CD8-positive, alpha-beta memory T cell (primary cell): ENCODE results near the gene KCTD5. TPM values are rescaled to one million over a fixed set of nuclear protein-coding genes. Genes with fewer than 3 reads are reported as not detected.
"Not testable (repeated sequence)": the region's sequence is repeated elsewhere in the genome, so short reads cannot be mapped to it uniquely, and the experiment has no call there.

ENCODE experiments used
- CTCF ChIA-PET: fragments of 350-600 bp; sonication (Branson Sonifier 250); formaldehyde crosslinking; loops from one replicate; lab custom pipeline; 2021; ENCODE audit warnings: antibody characterized with exemption; lab: Charles Lee
- POLR2A ChIA-PET: fragments of 350-600 bp; sonication (Branson Sonifier 250); formaldehyde crosslinking; loops from one replicate; lab custom pipeline; 2021; ENCODE audit warnings: antibody characterized with exemption; lab: Charles Lee
- DNase-seq, 5 donors: peaks; one replicate each; pipeline versions ENCODE4 v3.0.0 to v3.0.0-alpha.2; 2020 to 2022; ENCODE audit warnings: mixed read lengths in 1 of 5
- H3K27ac ChIP-seq: one replicate; pipeline ENCODE4 v1.7.0; 2013; ENCODE audit warnings: low read depth, mild to moderate bottlenecking, low read length, moderate library complexity
- H3K27me3 ChIP-seq: 2 replicates; pipeline ENCODE4 v1.7.0; 2013; ENCODE audit warnings: low read length, mild to moderate bottlenecking; ENCODE audit not compliant: insufficient read depth, poor library complexity, severe bottlenecking
- H3K36me3 ChIP-seq: 2 replicates; pipeline ENCODE4 v1.7.0; 2013; ENCODE audit warnings: mild to moderate bottlenecking, low read length, moderate library complexity; ENCODE audit not compliant: insufficient read depth
- H3K4me1 ChIP-seq: 2 replicates; pipeline ENCODE4 v1.7.0; 2013; ENCODE audit warnings: mild to moderate bottlenecking, low read length, moderate library complexity; ENCODE audit not compliant: insufficient read depth
- H3K4me3 ChIP-seq: 2 replicates; pipeline ENCODE4 v1.7.0; 2013; ENCODE audit warnings: mild to moderate bottlenecking, low read length
- H3K9me3 ChIP-seq: 2 replicates; pipeline ENCODE4 v1.7.0; 2013; ENCODE audit warnings: mild to moderate bottlenecking, low read length
- H3K27ac Mint-ChIP-seq, 8 donors: one replicate each; pipeline ENCODE4 v1.8.0; 2020 to 2021; ENCODE audit warnings: mixed read lengths in 8 of 8, mild to moderate bottlenecking in 6 of 8, inconsistent platforms in 3 of 8, moderate library complexity in 3 of 8
- H3K27me3 Mint-ChIP-seq, 2 donors: one replicate each; pipeline ENCODE4 v1.8.0; 2020 to 2021; ENCODE audit warnings: mixed read lengths in 2 of 2, mild to moderate bottlenecking in 1 of 2, moderate library complexity in 1 of 2
- H3K36me3 Mint-ChIP-seq, 3 donors: one replicate each; pipeline ENCODE4 v1.8.0; 2020 to 2021; ENCODE audit warnings: mixed read lengths in 3 of 3, inconsistent platforms in 1 of 3, mild to moderate bottlenecking in 1 of 3
- H3K4me1 Mint-ChIP-seq, 3 donors: one replicate each; pipeline ENCODE4 v1.8.0; 2020 to 2021; ENCODE audit warnings: mixed read lengths in 3 of 3, inconsistent platforms in 1 of 3, mild to moderate bottlenecking in 1 of 3
- H3K4me3 Mint-ChIP-seq, 7 donors: one replicate each; pipeline ENCODE4 v1.8.0; 2020 to 2021; ENCODE audit warnings: mixed read lengths in 7 of 7, mild to moderate bottlenecking in 6 of 7, moderate library complexity in 4 of 7, inconsistent platforms in 2 of 7
- H3K9me3 Mint-ChIP-seq, 5 donors: one replicate each; pipeline ENCODE4 v1.8.0; 2020 to 2022; ENCODE audit warnings: mixed read lengths in 5 of 5, mild to moderate bottlenecking in 3 of 5, moderate library complexity in 2 of 5, inconsistent platforms in 1 of 5
- polyA plus RNA-seq: library from polyadenylated mRNA; unstranded; fragments of 300-500 nt; fragmentation: Illumina TruSeq; gene quantifications from one replicate; pipeline ENCODE4 v1.2.3, GENCODE V29; 2021
- total RNA-seq, 2 experiments: library from RNA; stranded (reverse); gene quantifications; one replicate each; pipeline ENCODE4 v1.2.3, GENCODE V29; 2021

Gene KCTD5
- total and polyA plus RNA-seq, 3 experiments from 2014 or later: 21.2 to 50.5 (median 49.7) TPM

DNA sequence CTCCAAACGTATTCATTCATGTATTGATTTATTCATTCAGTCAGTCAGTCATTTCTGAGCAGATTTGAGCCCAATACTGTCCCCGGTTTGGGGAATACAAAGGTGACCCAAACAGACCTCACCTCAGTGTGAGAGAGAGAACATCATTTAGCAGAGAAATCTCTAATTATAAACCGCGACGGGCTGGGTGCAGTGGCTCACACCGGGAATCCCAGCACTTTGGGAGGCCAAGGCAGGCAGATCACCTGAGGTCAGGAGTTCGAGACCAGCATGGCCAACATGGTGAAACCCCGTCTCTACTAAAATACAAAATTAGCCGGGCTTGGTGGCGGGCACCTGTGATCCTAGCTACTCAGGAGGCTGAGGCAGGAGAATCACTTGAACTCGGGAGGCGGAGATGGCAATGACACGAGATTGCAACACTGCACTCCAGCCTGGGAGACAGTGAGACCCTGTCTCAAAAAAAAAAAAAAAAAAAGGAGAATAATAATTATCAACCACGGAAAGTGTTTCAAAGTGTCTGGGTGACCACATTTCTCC is 39.4 kb downstream of the KCTD5 start:
- H3K9me3 Mint-ChIP-seq, H3K36me3 ChIP-seq, H3K27me3 ChIP-seq, DNase-seq, POLR2A ChIA-PET, H3K9me3 ChIP-seq, H3K36me3 Mint-ChIP-seq, H3K4me1 ChIP-seq, H3K4me3 ChIP-seq, CTCF ChIA-PET, H3K4me1 Mint-ChIP-seq: not testable (repeated sequence)
- peak overlapping the region; percentile 38 for H3K27ac ChIP-seq
- Mint-ChIP-seq H3K27ac (peak overlapping the region in 4 of 8 donors; percentile 12 to 89 (median 67)), H3K27me3 (peaks cover 2 to 13% of the 10 kb centered on the region in 2 donors), H3K4me3 (peak overlapping the region; percentile 55 to 80 (median 68))

DNA sequence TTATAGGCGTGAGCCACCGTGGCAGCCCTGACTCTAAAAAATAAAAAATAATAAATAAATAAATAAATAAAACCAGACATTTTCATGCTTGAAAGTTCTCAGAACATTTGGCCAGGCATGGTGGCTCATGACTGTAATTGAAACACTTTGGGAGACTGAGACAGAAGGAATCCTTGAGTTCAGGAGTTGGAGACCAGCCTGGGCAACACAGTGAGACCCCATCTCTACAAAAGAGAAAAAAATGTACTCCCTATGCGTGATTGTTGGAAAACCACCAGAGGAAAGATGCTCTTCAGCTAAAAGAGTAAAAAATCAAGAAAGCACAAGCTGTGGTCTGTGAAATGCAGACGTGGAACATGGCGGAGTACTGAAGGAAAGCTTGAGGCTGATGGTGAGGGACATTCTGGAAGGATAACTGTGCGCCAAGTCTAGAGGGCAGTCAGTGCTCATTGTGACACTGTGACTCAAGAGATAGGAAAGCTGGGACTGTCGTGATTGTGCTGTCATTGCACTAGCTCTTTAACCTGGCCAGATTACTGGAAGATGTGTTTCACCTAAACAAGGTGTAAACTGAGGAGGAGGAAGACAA is 41.9 kb downstream of the KCTD5 start:
- CTCF ChIA-PET: interaction anchor here (1.1 kb wide), 1 partner anchor 15 kb away, joined by 3 read pairs; no protein-coding TSS in a partner anchor
- Mint-ChIP-seq H3K27me3 (peaks cover 2 to 13% of the 10 kb centered on the region in 2 donors), H3K9me3 (no peaks in the 10 kb centered on the region), H3K4me3 (no peak overlapping the region), H3K27ac (no peak overlapping the region), H3K36me3 (no peaks in the 10 kb centered on the region), H3K4me1 (no peaks in the 10 kb centered on the region)
- POLR2A ChIA-PET: no interaction called here
- Histone ChIP-seq H3K4me1 (peaks cover 4% of the 10 kb centered on the region), H3K9me3 (no peaks in the 10 kb centered on the region), H3K27me3 (no peaks in the 10 kb centered on the region), H3K4me3 (no peak overlapping the region), H3K36me3 (no peaks in the 10 kb centered on the region), H3K27ac (no peak overlapping the region)
- no peak for DNase-seq

DNA sequence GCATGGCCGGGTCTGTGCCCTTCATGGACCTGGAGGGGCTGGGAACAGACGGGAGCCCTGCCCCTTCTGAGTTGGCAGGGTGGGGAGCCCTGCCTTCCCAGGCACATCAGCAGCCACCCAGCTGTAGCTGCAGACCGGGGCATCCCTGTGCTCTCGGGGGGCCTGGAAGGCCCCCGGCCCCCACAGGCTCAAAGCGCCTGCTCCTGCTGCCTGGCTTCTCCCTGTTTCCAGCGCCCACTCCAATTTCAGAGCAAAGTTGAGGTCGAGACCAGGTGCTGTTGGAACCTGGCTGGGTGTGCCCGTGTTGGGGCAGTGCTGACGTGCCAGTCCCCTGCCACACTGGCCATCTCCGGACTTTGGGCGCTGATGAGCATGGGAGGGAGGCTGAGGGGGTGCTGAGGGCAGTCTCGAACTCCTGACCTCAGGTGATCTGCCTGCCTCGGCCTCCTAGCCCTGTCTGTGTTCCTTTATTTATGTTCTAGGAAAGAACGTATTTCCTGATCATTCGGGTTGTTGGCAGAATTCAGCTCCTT is 42.6 kb downstream of the KCTD5 start:
- CTCF ChIA-PET: interaction anchor here (1.1 kb wide), 1 partner anchor 16 kb away, joined by 3 read pairs; no protein-coding TSS in a partner anchor

GRCh38 chr16:2726923-2727322 is 44.6 kb downstream of the KCTD5 start:
- CTCF ChIA-PET: no interaction called here
- POLR2A ChIA-PET: no interaction called here
- Mint-ChIP-seq H3K27ac (peak overlapping the region in 2 of 8 donors; percentile 22 to 30), H3K27me3 (peaks cover 2 to 13% of the 10 kb centered on the region in 2 donors), H3K36me3 (no peaks in the 10 kb centered on the region), H3K4me1 (no peaks in the 10 kb centered on the region), H3K9me3 (no peaks in the 10 kb centered on the region), H3K4me3 (peak overlapping the region in 1 of 7 donors; percentile 32)
- Histone ChIP-seq H3K4me3 (no peak overlapping the region), H3K4me1 (no peaks in the 10 kb centered on the region), H3K27me3 (no peaks in the 10 kb centered on the region), H3K9me3 (no peaks in the 10 kb centered on the region), H3K36me3 (no peaks in the 10 kb centered on the region), H3K27ac (no peak overlapping the region)
- no peak for DNase-seq

More for the DNA sequence above, 42.6 kb downstream of the KCTD5 start:
- no peaks in the 10 kb centered on the region for H3K9me3 Mint-ChIP-seq
- POLR2A ChIA-PET: no interaction called here
- no peaks in the 10 kb centered on the region for H3K4me1 Mint-ChIP-seq
- H3K27ac Mint-ChIP-seq: peak overlapping the region in 1 of 8 donors; percentile 40
- no peaks in the 10 kb centered on the region for H3K27me3 ChIP-seq
- DNase-seq: no peak
- no peaks in the 10 kb centered on the region for H3K36me3 ChIP-seq
- peaks cover 4% of the 10 kb centered on the region for H3K4me1 ChIP-seq
- H3K36me3 Mint-ChIP-seq: no peaks in the 10 kb centered on the region
- no peaks in the 10 kb centered on the region for H3K9me3 ChIP-seq
- H3K27ac ChIP-seq: no peak overlapping the region
- peak overlapping the region in 1 of 7 donors; percentile 50 for H3K4me3 Mint-ChIP-seq
- no peak overlapping the region for H3K4me3 ChIP-seq
- peaks cover 2 to 13% of the 10 kb centered on the region in 2 donors for H3K27me3 Mint-ChIP-seq

GRCh38 chr16:2728034-2728433 is 45.7 kb downstream of the KCTD5 start:
- Histone ChIP-seq H3K9me3 (no peaks in the 10 kb centered on the region), H3K4me3 (no peak overlapping the region), H3K36me3 (no peaks in the 10 kb centered on the region), H3K27me3 (no peaks in the 10 kb centered on the region), H3K27ac (no peak overlapping the region), H3K4me1 (no peaks in the 10 kb centered on the region)
- POLR2A ChIA-PET: no interaction called here
- CTCF ChIA-PET: no interaction called here
- Mint-ChIP-seq H3K27ac (peak overlapping the region in 1 of 8 donors; percentile 65), H3K4me1 (no peaks in the 10 kb centered on the region), H3K9me3 (no peaks in the 10 kb centered on the region), H3K36me3 (no peaks in the 10 kb centered on the region), H3K27me3 (peaks cover 2 to 13% of the 10 kb centered on the region in 2 donors), H3K4me3 (no peak overlapping the region)
- DNase-seq: no peak

DNA sequence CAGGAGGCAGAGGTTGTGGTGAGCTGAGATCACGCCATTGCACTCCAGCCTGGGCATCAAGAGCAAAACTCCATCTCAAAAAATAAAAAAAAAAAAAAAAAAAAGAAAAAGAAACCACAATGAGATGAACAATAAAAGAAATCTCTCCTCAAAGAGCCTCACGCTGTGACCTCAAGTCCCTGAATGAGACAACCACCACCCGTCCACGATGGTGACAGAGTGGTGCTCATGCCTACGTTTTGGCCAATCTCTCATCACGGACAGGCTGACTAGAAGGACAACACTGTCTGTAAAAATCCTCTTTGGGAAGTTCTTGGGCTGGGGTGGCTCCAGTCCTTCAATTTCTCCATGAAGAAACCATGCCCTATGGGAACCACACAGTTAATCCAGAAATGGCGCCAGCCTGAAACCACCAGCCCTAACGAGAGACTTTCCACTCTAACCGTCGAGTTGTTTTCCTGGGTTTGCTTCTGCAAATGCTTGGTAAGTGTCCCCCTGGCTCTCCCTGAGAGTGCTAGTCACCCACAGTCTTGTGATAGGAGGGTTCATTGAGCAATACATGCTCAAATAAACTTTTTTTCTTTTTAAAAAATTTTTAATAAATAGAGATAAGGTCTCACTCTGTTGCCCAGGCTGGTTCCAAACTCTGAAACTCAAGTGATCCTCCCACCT is 52.7 kb downstream of the KCTD5 start:
- H3K27me3 ChIP-seq: no peaks in the 10 kb centered on the region
- peak overlapping the region in 1 of 8 donors; percentile 50 for H3K27ac Mint-ChIP-seq

DNA sequence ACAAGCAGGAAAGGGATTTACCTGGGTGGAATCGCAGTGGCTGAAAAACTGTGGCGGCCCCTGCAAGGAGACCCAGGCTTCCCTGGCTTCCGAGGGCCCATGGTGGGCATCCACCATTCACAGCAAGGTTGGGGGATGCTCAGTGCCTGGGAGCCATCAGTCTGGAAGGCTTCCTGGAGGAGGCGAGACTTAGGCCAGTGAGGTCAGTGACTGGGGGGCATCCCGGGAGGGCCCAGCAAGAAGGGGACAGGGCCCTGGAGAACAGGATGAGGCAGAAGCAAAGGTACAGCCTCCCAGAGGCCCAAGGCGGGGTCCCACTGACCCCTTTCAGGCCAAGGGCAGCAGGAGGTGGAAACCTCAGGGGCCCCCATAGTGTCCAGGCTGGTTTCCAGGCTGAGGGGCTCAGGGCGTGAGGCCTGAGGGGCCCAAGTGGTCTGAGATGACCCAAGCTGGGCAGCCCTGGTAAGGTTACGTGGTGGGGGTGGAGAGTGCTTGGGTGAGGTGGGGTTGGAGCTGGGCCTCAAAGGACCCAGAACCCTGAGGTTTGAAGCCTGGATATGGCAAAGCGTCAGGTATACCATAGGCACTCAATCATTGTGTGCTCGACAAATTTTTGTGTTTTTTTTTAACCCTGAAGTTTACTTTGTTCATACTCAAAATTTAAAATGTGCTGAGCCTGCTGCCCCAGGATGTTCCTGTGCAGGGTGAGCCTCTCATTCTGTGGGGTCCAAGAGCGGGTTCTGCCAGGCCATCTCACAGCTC is 54.3 kb downstream of the KCTD5 start:
- ChIA-PET POLR2A (interaction anchor here (0.6 kb wide), 1 partner anchor 11 kb away, joined by 4 read pairs; no protein-coding TSS in a partner anchor), CTCF (no interaction called here)
- H3K9me3 ChIP-seq: no peaks in the 10 kb centered on the region
- H3K27me3 Mint-ChIP-seq: peaks cover 6 to 8% of the 10 kb centered on the region in 2 donors
- no peaks in the 10 kb centered on the region for H3K36me3 Mint-ChIP-seq
- no peak for DNase-seq
- no peaks in the 10 kb centered on the region for H3K4me1 ChIP-seq
- H3K27ac Mint-ChIP-seq: no peak overlapping the region
- no peaks in the 10 kb centered on the region for H3K9me3 Mint-ChIP-seq
- H3K27me3 ChIP-seq: no peaks in the 10 kb centered on the region
- no peaks in the 10 kb centered on the region for H3K36me3 ChIP-seq
- H3K27ac ChIP-seq: no peak overlapping the region
- H3K4me1 Mint-ChIP-seq: no peaks in the 10 kb centered on the region
- H3K4me3 ChIP-seq: no peak overlapping the region
- no peak overlapping the region for H3K4me3 Mint-ChIP-seq

More for the DNA sequence above, 52.7 kb downstream of the KCTD5 start:
- Mint-ChIP-seq H3K27me3 (peaks cover 2 to 8% of the 10 kb centered on the region in 2 donors), H3K9me3 (no peaks in the 10 kb centered on the region), H3K4me1 (no peaks in the 10 kb centered on the region), H3K36me3 (no peaks in the 10 kb centered on the region), H3K4me3 (no peak overlapping the region)
- no peaks in the 10 kb centered on the region for H3K4me1 ChIP-seq
- DNase-seq: no peak
- CTCF ChIA-PET: no interaction called here
- no peak overlapping the region for H3K27ac ChIP-seq
- H3K9me3 ChIP-seq: no peaks in the 10 kb centered on the region
- H3K4me3 ChIP-seq: no peak overlapping the region
- H3K36me3 ChIP-seq: no peaks in the 10 kb centered on the region
- POLR2A ChIA-PET: no interaction called here
